AG08396 (cell line): ENCODE results near the gene CHST13.

Source experiments
- DNase-seq: peaks from one replicate; pipeline ENCODE4 v3.0.0; 2012; ENCODE audit warnings: low spot score, mixed read lengths

CHST13 gene

GRCh38 chr3:126523745-126524428 is at the start of gene CHST13:
Gene CHST13 (plus strand): TSS chr3:126524155. CDS start chr3:126524333, 178 bp downstream.
- peak; percentile 76 for DNase-seq

GRCh38 chr3:126474498-126475412 is 49.2 kb upstream of the CHST13 start:
- peak; percentile 59 for DNase-seq

GRCh38 chr3:126475413-126476114 is 48.4 kb upstream of the CHST13 start, which contains the start of gene ZXDC:
Gene ZXDC (minus strand): TSS chr3:126475891. CDS start chr3:126475865, 26 bp downstream.
- DNase-seq, result peak; percentile 100

GRCh38 chr3:126476166-126477060 is 47.5 kb upstream of the CHST13 start:
- DNase-seq, result peak; percentile 35

DNA sequence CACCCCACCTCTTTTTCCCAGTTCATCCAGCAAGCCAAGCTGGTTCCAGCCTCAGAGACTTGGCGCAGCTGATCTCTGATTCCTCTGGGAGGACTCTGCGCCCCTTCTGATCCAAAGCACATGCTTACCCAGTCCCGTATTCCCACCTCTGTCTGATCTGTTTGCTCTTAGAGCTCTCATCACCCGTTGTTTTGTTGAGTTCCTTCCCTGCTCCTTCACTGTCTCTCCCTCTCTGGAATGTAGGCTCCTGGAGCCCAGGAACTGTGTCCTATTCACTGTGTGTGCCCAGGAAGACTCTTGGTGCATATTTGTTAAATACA is 46.9 kb upstream of the CHST13 start:
- DNase-seq, result no peak

DNA sequence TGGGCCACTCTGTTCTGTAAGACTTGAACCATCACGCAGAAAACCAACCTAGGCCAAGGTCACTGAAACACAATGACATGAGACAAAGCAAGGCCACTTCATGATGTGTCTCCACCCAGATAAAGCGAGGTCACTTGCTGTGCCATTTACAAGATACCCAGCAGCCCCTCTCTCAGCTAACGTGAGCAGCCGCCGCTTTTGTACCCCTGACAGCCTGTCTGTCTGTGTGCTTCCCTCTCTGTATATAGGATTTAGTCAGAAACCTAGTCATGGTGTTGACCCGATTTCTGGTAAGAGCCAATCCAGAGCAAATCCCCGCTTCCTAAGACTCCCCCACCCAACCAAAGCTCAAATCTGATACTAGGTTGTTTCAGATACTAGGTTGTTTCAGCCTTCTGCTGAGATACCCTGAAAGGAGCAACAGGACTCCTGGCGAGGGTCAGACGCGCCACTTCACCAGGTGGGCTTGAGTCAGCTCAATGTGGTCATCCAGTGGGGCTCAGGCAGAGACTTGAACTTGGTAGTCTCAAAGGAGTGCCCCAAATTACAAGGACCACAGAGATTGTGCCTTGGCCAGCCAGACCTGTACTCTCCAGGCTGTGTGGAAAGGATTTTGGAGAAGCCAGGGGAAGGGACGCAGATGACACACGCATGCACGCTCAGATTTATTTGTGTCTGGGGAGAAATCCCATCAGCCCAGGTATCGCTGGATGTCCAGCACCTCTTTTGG is 45.2 kb upstream of the CHST13 start:
- DNase-seq, result no peak

- DNase-seq, result no peak
Observed at GRCh38 chr3:126479642-126480041, 44.3 kb upstream of the CHST13 start.

- DNase-seq, result no peak
Observed at GRCh38 chr3:126480206-126480605, 43.7 kb upstream of the CHST13 start.

- DNase-seq, result no peak
Observed at GRCh38 chr3:126480861-126481260, 43.1 kb upstream of the CHST13 start.

- DNase-seq, result peak; percentile 35
Observed at GRCh38 chr3:126481808-126482502, 42.0 kb upstream of the CHST13 start.

DNA sequence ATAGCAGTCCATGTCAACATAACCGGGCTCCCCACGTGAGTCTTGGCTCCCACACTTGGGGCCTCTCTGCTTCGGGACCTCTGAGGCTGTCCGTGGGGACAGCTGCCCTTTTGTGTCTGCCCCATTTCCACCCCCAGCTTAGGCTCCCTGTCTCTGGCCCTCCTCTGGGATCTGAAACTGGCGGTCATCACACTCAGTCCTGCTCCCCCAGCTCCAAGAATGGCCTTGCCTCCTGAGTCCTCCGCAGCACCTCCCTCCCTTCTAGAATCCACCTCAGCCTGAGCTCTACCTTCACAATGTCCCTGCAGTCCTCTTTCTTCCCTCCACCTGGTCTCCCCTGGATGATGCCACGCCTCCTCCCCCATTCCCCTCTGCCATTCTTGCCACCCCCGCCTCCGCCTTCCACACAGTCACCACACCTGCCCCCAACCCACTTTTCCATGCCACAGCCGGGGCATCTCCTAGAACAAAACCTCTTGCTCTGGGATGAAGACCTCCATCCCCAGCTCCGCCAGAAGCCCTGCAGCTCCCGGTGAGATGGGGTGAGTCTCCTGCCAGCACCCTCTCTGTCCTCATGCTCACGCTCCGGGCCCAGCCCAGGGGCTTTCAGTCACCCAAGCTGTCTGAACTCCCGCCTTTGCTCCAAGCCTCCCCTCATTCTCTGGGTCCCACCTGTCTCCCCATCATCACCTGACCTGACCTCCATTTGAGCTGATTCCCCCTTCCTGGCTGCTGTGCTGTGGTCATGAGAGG is 41.3 kb upstream of the CHST13 start:
- DNase-seq, result no peak

GRCh38 chr3:126483321-126483761 is 40.6 kb upstream of the CHST13 start:
- no peak for DNase-seq

- DNase-seq, result no peak
Observed at GRCh38 chr3:126484148-126484547, 39.8 kb upstream of the CHST13 start.

DNA sequence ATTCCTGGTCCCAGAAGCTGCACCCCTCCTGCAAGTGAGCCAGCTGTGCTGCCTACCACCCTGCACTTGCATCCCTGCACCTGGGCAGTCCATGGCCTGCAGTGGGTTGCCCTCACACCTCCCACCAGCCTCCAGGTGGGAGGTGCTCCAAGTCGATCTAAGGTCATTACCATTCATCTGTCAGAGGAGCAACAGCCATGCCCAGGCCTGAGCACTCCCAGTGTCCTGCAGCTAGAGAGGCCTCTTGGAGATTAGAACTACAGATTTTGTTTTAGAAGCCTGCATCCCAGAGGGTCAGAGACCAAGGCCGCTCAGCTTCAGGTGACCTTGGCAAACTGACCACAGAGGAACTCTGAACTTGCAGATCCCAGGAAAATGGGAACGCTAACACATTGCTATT is 39.3 kb upstream of the CHST13 start:
- no peak for DNase-seq

- DNase-seq, result no peak
Observed at GRCh38 chr3:126485176-126485897, 38.6 kb upstream of the CHST13 start.

DNA sequence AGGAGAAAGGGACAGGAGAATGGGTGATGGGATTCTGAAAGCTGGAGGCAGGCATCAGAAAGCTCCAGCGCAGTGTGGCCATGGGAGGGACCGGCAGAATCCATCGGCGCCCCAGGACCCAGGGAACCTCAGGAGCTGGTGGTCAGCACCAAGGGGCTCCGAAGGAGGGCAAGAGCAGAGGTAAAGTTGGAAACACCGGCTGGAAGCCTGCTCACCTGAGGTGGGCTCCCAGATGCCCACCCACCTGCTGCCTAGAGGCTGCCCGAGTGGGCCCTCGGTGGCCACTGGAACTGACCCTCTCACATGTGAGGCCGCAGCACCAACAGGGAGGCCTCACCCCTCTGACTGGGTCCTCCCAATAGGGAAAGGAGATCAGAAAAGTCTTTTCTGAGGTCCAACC is 38.0 kb upstream of the CHST13 start:
- DNase-seq, result no peak

DNA sequence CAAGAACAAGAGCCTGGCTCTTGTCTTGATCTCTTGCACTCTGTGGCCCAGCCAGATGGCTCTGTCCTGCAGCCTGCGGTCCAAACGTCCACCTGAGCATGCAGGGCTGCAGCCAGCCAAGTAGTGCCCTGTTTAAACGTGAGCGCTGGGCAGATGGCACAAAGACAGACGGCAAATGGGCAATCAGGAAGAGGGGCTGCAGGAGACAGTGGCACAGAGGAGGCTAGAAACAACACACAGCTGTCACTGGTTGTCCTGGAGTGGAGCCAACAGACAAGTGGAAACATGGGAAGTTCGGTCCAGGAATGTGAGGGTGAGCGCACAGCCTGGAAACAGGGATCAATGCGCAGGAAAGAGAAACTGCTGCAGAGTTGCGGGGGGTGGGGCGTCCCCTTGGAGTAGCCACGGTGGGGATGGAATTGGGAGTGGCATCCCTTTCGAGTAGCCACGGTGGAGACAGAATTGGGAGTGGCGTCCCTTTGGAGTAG is 37.6 kb upstream of the CHST13 start:
- no peak for DNase-seq

GRCh38 chr3:126487151-126487771 is 36.7 kb upstream of the CHST13 start:
- no peak for DNase-seq
